Lung (tissue), 12 donors: Measurements from ENCODE around the gene EDA. TPM values are rescaled to one million over a fixed set of nuclear protein-coding genes. Genes with fewer than 3 reads are reported as not detected.

ENCODE experiments used
- ATAC-seq: fragments of 200-7000 bp; cut with Tn5 transposase; one replicate; pipeline ENCODE4 v1.9.1; 2020; ENCODE audit warnings: moderate number of reproducible peaks; ENCODE audit not compliant: insufficient read depth, low FRiP score
- DNase-seq, 3 donors: peaks; one replicate each; pipeline ENCODE4 v3.0.0-alpha.2; 2013 to 2017
- H3K27ac ChIP-seq, 2 donors: one replicate each; pipeline ENCODE4 v1.5.1; 2013; ENCODE audit warnings: mild to moderate bottlenecking in 2 of 2, moderate library complexity in 2 of 2, control low read depth in 1 of 2, inconsistent platforms in 1 of 2, low read depth in 1 of 2, low read length in 1 of 2
- H3K27me3 ChIP-seq, 3 donors: one replicate each; pipeline ENCODE4 v1.5.1; 2013; ENCODE audit warnings: low read length in 2 of 3; ENCODE audit not compliant: control insufficient read depth in 3 of 3, insufficient read depth in 3 of 3
- H3K36me3 ChIP-seq, 4 donors: one replicate each; pipeline ENCODE4 v1.5.1; 2013; ENCODE audit warnings: low read length in 4 of 4, mild to moderate bottlenecking in 1 of 4, moderate library complexity in 1 of 4; ENCODE audit not compliant: control insufficient read depth in 4 of 4, insufficient read depth in 4 of 4
- H3K4me1 ChIP-seq, 5 donors: one replicate each; pipeline ENCODE4 v1.5.1; 2013; ENCODE audit warnings: low read length in 5 of 5, mild to moderate bottlenecking in 2 of 5, moderate library complexity in 1 of 5; ENCODE audit not compliant: control insufficient read depth in 5 of 5, insufficient read depth in 5 of 5
- H3K4me3 ChIP-seq: one replicate; pipeline ENCODE4 v1.5.1; 2013; ENCODE audit warnings: mild to moderate bottlenecking, control low read depth, moderate library complexity
- H3K9ac ChIP-seq, 2 donors: one replicate each; pipeline ENCODE4 v1.5.1; 2013; ENCODE audit warnings: low read length in 2 of 2, control low read depth in 1 of 2; ENCODE audit not compliant: insufficient read depth in 1 of 2
- H3K9me3 ChIP-seq, 4 donors: one replicate each; pipeline ENCODE4 v1.5.1; 2013; ENCODE audit warnings: low read length in 3 of 4, mild to moderate bottlenecking in 1 of 4, moderate library complexity in 1 of 4; ENCODE audit not compliant: control insufficient read depth in 4 of 4, insufficient read depth in 3 of 4
- WGBS, 2 donors: extraction: QIAGEN DNeasy Blood & Tissue Kit; methylation state at CpG; one replicate each; pipeline ENCODE4 v1.1.7; 2013; 5-methylcytosine and 5-hydroxymethylcytosine counted together
- polyA plus RNA-seq, 2 donors: library from polyadenylated mRNA; stranded (reverse); fragments of 200-250 nt; gene quantifications; one replicate each; pipeline ENCODE4 v1.2.1, GENCODE V29; 2013
- total RNA-seq, 2 donors: library from RNA; depleted of rRNA in 1 of 2; stranded (reverse); fragments of >200 nt in 1 of 2; gene quantifications; one replicate each; pipeline ENCODE4 v1.2.1, GENCODE V29; 2014 to 2021
- TF ChIP-seq, protein P1 (sequence below): IDR thresholded peaks from 2 replicates; pipeline ENCODE4 v1.5.1; 2012; ENCODE audit warnings: mild to moderate bottlenecking; ENCODE audit errors: control extremely low read depth, extremely low read depth
- donor health status: control.
- donor health status: control.
- donor health status: Bipolar disorder and iron deficiency.
- donor health status: healthy.
- donor health status: DM: yes; HTN: yes; CAD: no.

EDA gene
- total and polyA plus RNA-seq, 4 donors, result 0.93 to 7.9 (median 3.1) TPM

GRCh38 chrX:69616457-69617203 is 717 bp downstream of the EDA start:
- DNase-seq, result peak; percentile 16 to 30 (median 30)
- no peak for ATAC-seq

GRCh38 chrX:69618803-69619202 is 2.9 kb downstream of the EDA start:
- no peak overlapping the region for H3K4me3 ChIP-seq
- ATAC-seq, result no peak
- H3K9ac ChIP-seq, result no peak overlapping the region
- peak in 2 of 3 donors; percentile 54 to 69 for DNase-seq
- no peak overlapping the region for H3K27ac ChIP-seq
- WGBS, 2 donors, result 0 to 4% methylated on average over 1 of the region's 1 CpG
- no peaks in the 10 kb centered on the region for H3K4me1 ChIP-seq
- H3K27me3 ChIP-seq, result no peaks in the 10 kb centered on the region
- TF ChIP-seq, protein P1, sequence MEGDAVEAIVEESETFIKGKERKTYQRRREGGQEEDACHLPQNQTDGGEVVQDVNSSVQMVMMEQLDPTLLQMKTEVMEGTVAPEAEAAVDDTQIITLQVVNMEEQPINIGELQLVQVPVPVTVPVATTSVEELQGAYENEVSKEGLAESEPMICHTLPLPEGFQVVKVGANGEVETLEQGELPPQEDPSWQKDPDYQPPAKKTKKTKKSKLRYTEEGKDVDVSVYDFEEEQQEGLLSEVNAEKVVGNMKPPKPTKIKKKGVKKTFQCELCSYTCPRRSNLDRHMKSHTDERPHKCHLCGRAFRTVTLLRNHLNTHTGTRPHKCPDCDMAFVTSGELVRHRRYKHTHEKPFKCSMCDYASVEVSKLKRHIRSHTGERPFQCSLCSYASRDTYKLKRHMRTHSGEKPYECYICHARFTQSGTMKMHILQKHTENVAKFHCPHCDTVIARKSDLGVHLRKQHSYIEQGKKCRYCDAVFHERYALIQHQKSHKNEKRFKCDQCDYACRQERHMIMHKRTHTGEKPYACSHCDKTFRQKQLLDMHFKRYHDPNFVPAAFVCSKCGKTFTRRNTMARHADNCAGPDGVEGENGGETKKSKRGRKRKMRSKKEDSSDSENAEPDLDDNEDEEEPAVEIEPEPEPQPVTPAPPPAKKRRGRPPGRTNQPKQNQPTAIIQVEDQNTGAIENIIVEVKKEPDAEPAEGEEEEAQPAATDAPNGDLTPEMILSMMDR, result no peak
- H3K36me3 ChIP-seq, result no peaks in the 10 kb centered on the region
- peaks cover 0 to 4% (median 0%) of the 10 kb centered on the region in 4 donors for H3K9me3 ChIP-seq

More at GRCh38 chrX:69616457-69617203, 717 bp downstream of the EDA start:
- Histone ChIP-seq H3K27ac (peak overlapping the region in 1 of 2 donors; percentile 7), H3K9ac (no peak overlapping the region), H3K27me3 (peaks cover 0 to 4% (median 0%) of the 10 kb centered on the region in 3 donors), H3K4me1 (no peaks in the 10 kb centered on the region), H3K9me3 (peaks cover 0 to 4% (median 0%) of the 10 kb centered on the region in 4 donors), H3K4me3 (peak overlapping the region; percentile 59), H3K36me3 (no peaks in the 10 kb centered on the region)
- TF ChIP-seq, protein P1, result no peak
- 0 to 34% methylated on average over 36 to 53 of the region's 53 CpGs for WGBS, 2 donors

GRCh38 chrX:69626129-69626528 is 10.2 kb downstream of the EDA start:
- Histone ChIP-seq H3K27me3 (peaks cover 0 to 5% (median 0%) of the 10 kb centered on the region in 3 donors), H3K36me3 (no peaks in the 10 kb centered on the region), H3K27ac (no peak overlapping the region), H3K9me3 (no peaks in the 10 kb centered on the region), H3K4me3 (no peak overlapping the region), H3K9ac (no peak overlapping the region), H3K4me1 (no peaks in the 10 kb centered on the region)
- WGBS, 2 donors, result 58 to 62% methylated on average over 1 of the region's 1 CpG
- no peak for ATAC-seq
- TF ChIP-seq, protein P1, result no peak
- no peak for DNase-seq
